HuH-7.5 (cell line): ENCODE data around the gene MFSD2A.
"Not testable (repeated sequence)": the region's sequence is repeated elsewhere in the genome, so short reads cannot be mapped to it uniquely, and the experiment has no call there.

ENCODE experiments used
- DNase-seq: peaks from one replicate; pipeline ENCODE4 v3.0.0; 2011; ENCODE audit warnings: low spot score

The MFSD2A gene

GRCh38 chr1:39940980-39941871 lies 13.7 kb upstream of the MFSD2A start:
- no peak for DNase-seq

DNA sequence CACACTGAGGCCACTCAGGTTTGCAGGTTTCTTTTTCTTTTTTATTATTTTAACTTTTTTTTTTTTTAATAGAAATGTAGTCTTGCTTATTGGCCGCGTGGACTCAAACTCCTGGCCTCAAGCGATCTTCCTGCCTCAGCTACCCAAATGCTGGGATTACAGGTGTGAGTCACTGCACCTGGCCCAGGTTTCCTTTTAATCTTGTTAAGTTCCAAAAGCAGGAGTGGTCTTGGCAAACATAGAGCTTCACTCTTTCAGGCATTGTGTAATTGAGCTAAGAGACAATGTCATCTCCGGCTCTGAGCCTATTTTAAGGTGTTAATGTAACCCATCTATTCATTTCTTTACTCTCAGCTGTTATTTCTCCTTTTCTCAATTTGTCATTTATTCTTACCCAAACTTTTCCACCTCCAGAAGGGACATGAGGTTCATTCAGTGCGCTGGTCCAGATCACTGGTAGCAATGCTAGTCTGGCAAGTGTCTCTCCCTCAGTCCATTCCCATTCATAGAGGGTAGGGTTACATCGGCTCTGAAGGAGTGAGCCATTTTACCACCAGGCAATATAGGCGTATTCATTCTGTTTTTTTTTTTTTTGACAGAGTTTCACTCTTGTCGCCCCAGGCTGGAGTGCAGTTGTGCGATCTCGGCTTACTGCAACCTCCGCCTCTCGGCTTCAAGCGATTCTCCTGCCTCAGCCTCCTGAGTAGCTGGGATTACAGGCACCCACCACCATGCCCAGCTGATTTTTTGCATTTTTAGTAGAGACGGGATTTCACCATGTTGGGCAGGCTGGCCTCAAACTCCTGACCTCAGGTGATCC lies 11.3 kb upstream of the MFSD2A start:
- DNase-seq, result no peak

GRCh38 chr1:39944410-39945112 lies 10.4 kb upstream of the MFSD2A start:
- DNase-seq, result no peak

DNA sequence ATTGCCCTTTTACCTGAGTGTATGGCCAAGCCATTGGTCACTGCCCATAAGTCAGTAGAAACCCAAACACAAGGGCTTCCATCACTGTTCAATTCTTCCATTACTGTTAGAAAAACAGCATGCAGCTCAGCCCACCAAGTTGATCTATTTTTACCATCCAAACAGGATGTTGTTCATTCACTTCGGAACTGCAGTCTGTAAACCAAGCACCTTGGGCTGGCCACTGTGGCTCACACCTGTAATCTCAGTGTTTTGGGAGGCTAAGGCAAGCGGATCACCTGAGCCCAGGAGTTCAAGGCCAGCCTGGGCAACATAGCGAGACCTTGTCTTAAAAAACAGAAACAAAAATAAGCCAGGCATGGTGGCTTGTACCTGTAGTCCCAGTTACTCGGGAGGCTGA lies 8.7 kb upstream of the MFSD2A start:
- DNase-seq, result no peak

DNA sequence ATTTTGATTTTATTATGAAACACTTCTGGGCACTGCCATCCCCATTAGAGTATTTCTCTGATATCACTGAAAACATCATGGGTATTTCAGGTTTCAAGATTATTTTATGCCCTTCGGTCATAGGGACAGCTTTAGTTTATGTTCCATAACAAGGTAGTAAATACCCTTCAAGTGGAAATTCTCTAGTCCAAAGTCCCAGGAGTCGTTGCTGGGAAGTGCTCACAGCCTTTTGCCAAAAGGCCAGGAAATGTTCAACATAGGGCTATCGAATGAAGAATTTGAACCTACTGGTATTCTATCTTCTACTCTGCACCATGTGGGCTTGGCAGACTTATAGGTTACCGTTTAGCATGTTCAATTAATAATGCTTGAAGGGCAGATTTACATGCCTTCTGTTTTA lies 7.7 kb upstream of the MFSD2A start:
- DNase-seq, result no peak

- no peak for DNase-seq
Measured at GRCh38 chr1:39949891-39950290, 5.1 kb upstream of the MFSD2A start.

DNA sequence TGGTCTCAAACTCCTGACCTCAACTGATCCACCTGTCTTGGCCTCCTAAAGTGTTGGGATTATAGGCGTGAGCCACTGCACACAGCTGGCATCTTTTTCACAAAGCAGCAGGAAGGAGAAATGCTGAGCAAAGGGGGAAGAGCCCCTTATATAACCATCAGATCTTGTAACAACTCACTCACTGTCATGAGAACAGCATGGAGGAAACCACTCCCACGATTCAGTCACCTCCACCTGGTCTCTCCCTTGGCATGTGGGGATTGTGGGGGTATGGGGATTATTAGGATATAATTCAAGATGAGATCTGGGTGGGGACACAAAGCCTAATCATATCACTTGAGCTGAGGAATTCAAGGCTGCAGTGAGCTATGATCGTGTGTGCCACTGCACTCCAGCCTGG lies 3.0 kb upstream of the MFSD2A start:
- no peak for DNase-seq

- no peak for DNase-seq
Measured at GRCh38 chr1:39952359-39953110, 2.4 kb upstream of the MFSD2A start.

DNA sequence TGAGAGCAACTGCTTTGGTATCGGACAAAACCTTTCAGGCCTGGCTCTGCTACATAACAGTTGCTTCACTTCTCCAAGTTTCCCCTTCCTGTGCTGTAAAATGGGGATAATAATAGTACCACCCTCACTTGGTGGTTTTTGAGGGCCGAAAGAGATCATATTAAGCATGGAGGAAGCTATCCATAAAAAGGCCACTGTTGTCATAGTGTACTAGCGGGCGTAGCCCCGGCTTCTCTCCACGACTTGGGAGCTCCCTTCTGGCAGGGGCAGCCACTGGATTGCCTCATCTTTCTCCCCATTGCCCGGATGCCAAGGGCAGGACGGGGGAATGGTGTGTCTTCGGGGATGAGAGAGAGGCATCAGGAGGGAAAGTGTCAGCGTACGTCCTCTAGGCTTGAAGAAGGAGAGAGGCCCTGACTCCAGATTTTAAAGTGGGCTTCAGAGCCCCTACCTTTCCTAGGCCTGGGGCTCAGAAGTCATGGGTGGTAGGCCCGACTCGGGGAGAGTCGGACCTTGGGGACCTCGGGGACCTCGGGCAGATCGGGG lies 548 bp upstream of the MFSD2A start:
- DNase-seq, result no peak

GRCh38 chr1:39955547-39956539 lies 898 bp downstream of the MFSD2A start:
- no peak for DNase-seq

GRCh38 chr1:39957299-39958015 lies 2.5 kb downstream of the MFSD2A start:
- DNase-seq, result no peak

GRCh38 chr1:39958403-39959200 lies 3.7 kb downstream of the MFSD2A start:
- no peak for DNase-seq

DNA sequence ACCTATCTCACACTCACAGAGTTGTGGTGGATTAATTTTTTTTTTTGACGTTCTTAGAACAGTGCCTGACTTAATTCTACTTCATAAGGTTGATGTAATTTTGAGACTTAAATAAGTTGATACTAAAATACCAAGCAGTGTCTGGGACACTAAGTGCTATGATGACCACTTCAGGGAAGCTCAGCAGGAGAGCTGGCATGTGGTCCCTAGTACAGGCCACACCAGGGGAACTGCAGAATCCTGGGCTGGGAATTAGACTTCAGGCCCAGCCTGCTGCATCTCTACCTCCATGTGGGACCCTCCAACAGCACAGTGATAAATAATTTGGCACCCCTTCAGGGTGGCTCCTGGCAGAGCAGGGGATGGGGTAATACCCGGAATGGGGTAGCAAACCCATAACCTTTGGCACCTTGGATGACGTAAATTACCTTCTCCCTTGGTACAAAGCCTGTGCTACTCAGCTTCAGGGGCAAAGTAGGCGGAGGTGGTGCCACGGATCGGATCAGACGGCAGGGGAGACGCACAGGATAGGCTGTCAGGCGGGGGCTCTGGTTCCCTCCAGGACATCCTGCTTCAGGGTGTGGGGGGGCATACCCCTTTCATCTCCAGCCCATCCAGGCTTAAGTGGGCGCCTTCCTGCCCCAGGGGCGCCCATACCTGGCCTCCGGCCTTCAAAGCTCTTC lies 4.8 kb downstream of the MFSD2A start:
- no peak for DNase-seq

DNA sequence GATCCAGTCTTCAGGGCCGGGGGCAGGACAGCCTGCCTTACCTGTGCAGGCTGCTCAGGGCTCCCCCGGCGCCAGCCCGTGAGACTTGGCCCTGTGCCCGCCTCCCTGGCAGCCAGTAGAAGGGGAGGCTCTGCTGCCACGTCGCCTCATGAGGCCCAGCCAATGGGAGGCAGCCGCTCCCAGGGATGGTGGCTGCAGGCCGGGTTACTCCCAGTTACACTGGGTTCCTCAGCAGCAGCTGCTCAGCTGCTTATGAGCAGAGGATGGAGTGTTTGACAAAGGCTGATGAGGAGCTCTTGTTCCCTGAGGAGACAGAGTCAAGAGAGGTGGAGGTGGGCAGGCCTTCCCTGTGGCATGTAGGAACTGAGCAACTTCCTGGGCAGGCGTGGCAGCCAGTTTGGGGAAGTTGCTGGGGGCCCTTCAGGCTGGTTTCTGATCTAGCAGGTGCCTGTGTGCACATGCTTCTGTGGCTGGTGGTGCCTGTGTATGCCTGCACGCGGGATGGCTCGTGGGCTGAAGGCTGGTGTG lies 5.5 kb downstream of the MFSD2A start:
- DNase-seq, result no peak

- DNase-seq, result no peak
Measured at GRCh38 chr1:39962450-39962825, 7.5 kb downstream of the MFSD2A start.

GRCh38 chr1:39962964-39963363 lies 8.0 kb downstream of the MFSD2A start:
- not testable (repeated sequence) for DNase-seq

GRCh38 chr1:39964552-39964951 lies 9.6 kb downstream of the MFSD2A start:
- DNase-seq, result no peak

GRCh38 chr1:39965044-39965443 lies 10.1 kb downstream of the MFSD2A start:
- no peak for DNase-seq
